WERI-Rb-1 (cell line): ENCODE results near the gene CLEC2L.

ENCODE experiments used
- DNase-seq: peaks from one replicate; pipeline ENCODE4 v3.0.0-alpha.2; 2020
- H3K27ac ChIP-seq: fragments of 250-450 bp; sonication (Bioruptor Pico); 2 replicates; pipeline ENCODE4 v1.5.1; 2020; ENCODE audit warnings: mild to moderate bottlenecking, moderate library complexity
- H3K27me3 ChIP-seq: fragments of 250-450 bp; sonication (Bioruptor Pico); 2 replicates; pipeline ENCODE4 v1.5.1; 2021; ENCODE audit warnings: mild to moderate bottlenecking, low read depth, moderate library complexity; ENCODE audit not compliant: insufficient read depth, severe bottlenecking
- H3K36me3 ChIP-seq: fragments of 250-450 bp; sonication (Bioruptor Pico); 2 replicates; pipeline ENCODE4 v1.5.1; 2020; ENCODE audit warnings: mild to moderate bottlenecking, moderate library complexity
- H3K4me3 ChIP-seq: 2 replicates; pipeline ENCODE4 v1.5.1; 2011; ENCODE audit warnings: low read depth, mild to moderate bottlenecking, control low read depth, low read length
- H3K9me3 ChIP-seq: fragments of 250-450 bp; sonication (Bioruptor Pico); 2 replicates; pipeline ENCODE4 v1.5.1; 2021; ENCODE audit warnings: mild to moderate bottlenecking, moderate library complexity; ENCODE audit not compliant: severe bottlenecking
- CTCF ChIP-seq: IDR thresholded peaks from 2 replicates; pipeline ENCODE4 v1.5.1; 2011; ENCODE audit warnings: low read depth, mild to moderate bottlenecking, control low read depth, inconsistent platforms, low read length

Gene CLEC2L

DNA sequence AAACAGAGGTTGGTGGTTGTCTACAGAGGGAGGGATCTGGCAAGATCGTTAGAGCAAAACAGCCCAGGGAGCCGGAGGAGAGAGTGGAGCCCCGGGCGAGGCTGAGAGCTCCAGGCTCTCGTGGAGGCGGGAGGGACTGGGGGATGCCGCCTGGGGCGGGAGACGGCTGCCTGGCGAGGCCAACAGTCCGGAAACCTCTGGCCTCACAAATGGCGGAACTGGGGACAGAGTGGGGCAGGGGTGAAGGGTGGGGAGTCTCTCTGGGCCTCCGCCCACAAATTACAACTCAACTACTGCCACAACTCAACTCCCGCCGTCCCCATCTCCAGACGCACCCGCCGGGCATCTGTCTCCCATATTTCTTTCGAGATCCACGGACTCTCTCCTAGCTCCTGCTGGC lies 47.7 kb downstream of the CLEC2L start:
- DNase-seq = no peak
- peaks cover 28% of the 10 kb centered on the region for H3K36me3 ChIP-seq
- H3K27ac ChIP-seq = no peak overlapping the region
- no peaks in the 10 kb centered on the region for H3K27me3 ChIP-seq
- H3K4me3 ChIP-seq = no peak overlapping the region
- H3K9me3 ChIP-seq = no peaks in the 10 kb centered on the region
- TF ChIP-seq CTCF = no peak

DNA sequence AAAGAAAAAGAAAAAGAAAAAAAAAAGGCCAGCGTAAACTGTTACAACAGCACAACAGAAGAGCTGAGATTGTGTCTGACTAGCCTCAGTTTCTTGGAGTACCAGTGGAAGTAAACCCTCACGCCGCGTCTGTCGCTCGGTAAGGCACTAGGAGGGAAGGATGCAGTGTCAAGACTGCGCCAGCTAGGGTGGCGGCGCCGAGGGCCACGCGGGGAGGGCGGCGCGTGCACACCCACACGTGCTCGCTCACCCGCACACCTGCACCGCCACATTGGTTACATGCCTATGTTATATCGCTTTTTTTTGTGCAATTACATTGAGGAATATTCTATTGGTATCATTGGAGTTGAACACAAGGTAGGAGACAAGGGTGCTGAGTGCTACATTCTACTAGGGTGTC lies 48.2 kb downstream of the CLEC2L start:
- Histone ChIP-seq H3K27me3 (no peaks in the 10 kb centered on the region), H3K4me3 (no peak overlapping the region), H3K9me3 (no peaks in the 10 kb centered on the region), H3K27ac (no peak overlapping the region), H3K36me3 (peaks cover 28% of the 10 kb centered on the region)
- TF ChIP-seq CTCF = no peak
- no peak for DNase-seq

DNA sequence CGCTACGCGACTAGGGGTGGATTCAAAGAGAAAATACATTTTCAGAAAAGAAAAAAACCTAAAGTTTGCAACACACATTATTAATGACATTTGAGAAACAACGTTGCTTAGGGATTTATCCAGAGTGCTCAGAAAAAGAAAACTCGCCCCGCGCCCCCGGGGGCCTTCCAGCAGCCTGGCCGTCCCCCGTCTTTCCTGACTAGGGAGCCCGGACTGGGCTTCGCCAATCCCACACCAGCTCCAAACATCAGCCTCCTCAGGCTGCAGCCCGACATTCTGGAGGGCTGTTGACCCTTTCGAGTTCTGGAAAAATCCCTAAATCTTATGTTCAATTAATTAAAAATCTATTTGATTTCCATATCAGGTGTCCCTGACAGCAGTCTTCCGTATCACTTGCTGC lies 48.6 kb downstream of the CLEC2L start:
- H3K4me3 ChIP-seq = no peak overlapping the region
- no peak for TF ChIP-seq CTCF

GRCh38 chr7:139572704-139573385 lies 49.4 kb downstream of the CLEC2L start:
- H3K4me3 ChIP-seq = no peak overlapping the region
- H3K27ac ChIP-seq = no peak overlapping the region
- no peak for TF ChIP-seq CTCF
- no peaks in the 10 kb centered on the region for H3K9me3 ChIP-seq
- H3K27me3 ChIP-seq = no peaks in the 10 kb centered on the region
- no peak for DNase-seq
- peaks cover 28% of the 10 kb centered on the region for H3K36me3 ChIP-seq

More for the DNA sequence above, 48.6 kb downstream of the CLEC2L start:
- Histone ChIP-seq H3K9me3 (no peaks in the 10 kb centered on the region), H3K36me3 (peaks cover 28% of the 10 kb centered on the region), H3K27ac (no peak overlapping the region), H3K27me3 (no peaks in the 10 kb centered on the region)
- no peak for DNase-seq

DNA sequence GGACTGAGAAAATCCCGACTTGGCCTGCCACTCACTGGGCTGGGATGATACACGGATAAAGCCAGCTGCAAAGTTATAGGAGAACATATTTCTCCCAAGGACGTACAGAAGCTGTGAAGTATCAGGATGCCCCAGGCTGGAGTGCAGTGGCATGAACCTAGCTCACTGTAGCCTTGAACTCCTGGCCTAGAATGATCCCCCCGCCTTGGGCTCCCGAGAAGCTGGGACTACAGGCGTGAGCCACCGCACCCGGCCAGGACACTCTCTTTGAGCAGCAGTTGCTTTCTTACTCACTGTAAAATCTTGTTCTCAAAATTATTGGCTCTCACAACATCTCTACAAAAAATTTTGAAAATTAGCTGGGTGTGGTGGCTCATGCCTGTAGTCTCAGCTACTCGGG lies 50.4 kb downstream of the CLEC2L start:
- H3K27me3 ChIP-seq = no peaks in the 10 kb centered on the region
- peaks cover 31% of the 10 kb centered on the region for H3K36me3 ChIP-seq
- TF ChIP-seq CTCF = no peak
- no peaks in the 10 kb centered on the region for H3K9me3 ChIP-seq
- no peak overlapping the region for H3K27ac ChIP-seq
- H3K4me3 ChIP-seq = no peak overlapping the region
- no peak for DNase-seq

GRCh38 chr7:139574618-139575337 lies 51.3 kb downstream of the CLEC2L start:
- H3K36me3 ChIP-seq = peaks cover 35% of the 10 kb centered on the region
- H3K9me3 ChIP-seq = no peaks in the 10 kb centered on the region
- DNase-seq = no peak
- H3K4me3 ChIP-seq = no peak overlapping the region
- H3K27me3 ChIP-seq = no peaks in the 10 kb centered on the region
- H3K27ac ChIP-seq = no peak overlapping the region
- TF ChIP-seq CTCF = no peak
